LNCAP (cell line): ENCODE data around the gene OR1E2.

Source experiments
- CTCF ChIP-seq: fragments of 450-650 bp; IDR thresholded peaks from 2 replicates; pipeline ENCODE4 v1.5.1; 2017; ENCODE audit warnings: mild to moderate bottlenecking

The OR1E2 gene

GRCh38 chr17:3471599-3471998 is 38.0 kb upstream of the OR1E2 start, which contains the start of gene SPATA22:
Gene SPATA22 (minus strand): TSS chr17:3471819. CDS start chr17:3469325, 2,494 bp downstream.
- TF ChIP-seq CTCF = no peak

GRCh38 chr17:3469529-3469928 is 35.9 kb upstream of the OR1E2 start:
- no peak for TF ChIP-seq CTCF

GRCh38 chr17:3448059-3448665 is 14.5 kb upstream of the OR1E2 start:
- TF ChIP-seq CTCF = no peak

GRCh38 chr17:3447625-3448024 is 14.0 kb upstream of the OR1E2 start:
- TF ChIP-seq CTCF = peak; percentile 43; the same call in 1 of the 2 replicates

GRCh38 chr17:3440451-3440850 is 6.8 kb upstream of the OR1E2 start:
- TF ChIP-seq CTCF = no peak

- TF ChIP-seq CTCF = no peak
These were observed 4.7 kb upstream of the OR1E2 start for GRCh38 chr17:3438368-3438767.

GRCh38 chr17:3418222-3418621 is 15.4 kb downstream of the OR1E2 start:
- no peak for TF ChIP-seq CTCF

- TF ChIP-seq CTCF = no peak
These were observed 18.0 kb downstream of the OR1E2 start for GRCh38 chr17:3415610-3416009.
